GM19238 (cell line): Measurements from ENCODE around the gene ASAH2B.

Experiments used
- DNase-seq: peaks from one replicate; pipeline ENCODE4 v3.0.0; 2011; ENCODE audit warnings: low spot score; ENCODE audit not compliant: insufficient read length

ASAH2B gene

GRCh38 chr10:50798297-50798696 lies 58.6 kb downstream of the ASAH2B start:
- DNase-seq: no peak

GRCh38 chr10:50799595-50799994 lies 59.9 kb downstream of the ASAH2B start:
- DNase-seq: no peak

GRCh38 chr10:50805981-50806622 lies 66.4 kb downstream of the ASAH2B start:
- DNase-seq: no peak

- no peak for DNase-seq
Measured at GRCh38 chr10:50807851-50808776, 68.4 kb downstream of the ASAH2B start.
